Measurements from ENCODE around the gene CDK17.

DNA sequence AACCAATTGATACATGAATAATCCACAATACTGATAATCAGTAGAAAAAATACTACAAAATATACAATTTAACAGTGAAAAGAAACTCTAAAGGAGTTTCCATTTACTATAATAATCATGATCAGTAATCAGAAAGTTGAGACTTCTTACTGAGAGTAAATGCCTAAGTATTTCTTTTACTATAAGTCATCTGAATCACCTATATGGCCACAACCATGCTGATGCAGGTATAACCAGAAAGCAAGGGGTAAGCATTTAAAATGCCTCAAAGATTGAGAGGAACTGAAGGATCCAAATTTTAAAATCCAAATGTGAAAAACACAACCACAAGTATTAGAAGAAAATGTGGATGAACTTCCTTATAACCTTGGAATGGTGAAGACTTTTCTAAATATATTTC is 23.4 kb downstream of the CDK17 start:
- TF ChIP-seq CTCF (conservative IDR thresholded peaks at IDR 0.05; ENCODE audit: low read depth, low read length) (no peak), EZH2 (IDR thresholded peaks at IDR 0.05; ENCODE audit: low read length, unreplicated experiment) (no peak)

All from PC-3 (cell line).